Panc1 (cell line): ENCODE measurements around the gene STARD5. TPM values are rescaled to one million over a fixed set of nuclear protein-coding genes. Genes with fewer than 3 reads are reported as not detected.

Experiments
- ATAC-seq: fragments of 200-7000 bp; cut with Tn5 transposase; 2 replicates; pipeline ENCODE4 v1.9.1; 2020; ENCODE audit warnings: mild to moderate bottlenecking, moderate library complexity
- BruUV-seq: library from RNA; stranded (reverse); fragments of 400-500 nt; replicated peaks from 2 replicates; lab custom pipeline; 2021; lab: Mats Ljungman, UMichigan
- CTCF ChIA-PET: fragments of 300-600 bp; sonication (Branson Sonifier 250); formaldehyde crosslinking; loops from one replicate; lab custom pipeline; 2022; ENCODE audit warnings: antibody characterized with exemption; lab: Charles Lee
- POLR2A ChIA-PET: fragments of 300-600 bp; sonication (Branson Sonifier 250); formaldehyde crosslinking; loops from one replicate; lab custom pipeline; 2022; ENCODE audit warnings: antibody characterized with exemption; lab: Charles Lee
- DNase-seq: peaks from one replicate; pipeline ENCODE4 v3.0.0-alpha.2; 2010; ENCODE audit warnings: low read depth, low spot score
- H3K27ac ChIP-seq: 2 replicates; pipeline ENCODE4 v1.5.1; 2011; ENCODE audit warnings: mild to moderate bottlenecking, low read length, inconsistent platforms
- H3K27me3 ChIP-seq: fragments of 200-500 bp; sonication (Bioruptor generic); 2 replicates; pipeline ENCODE4 v1.6.0; 2014; ENCODE audit warnings: low read length, inconsistent platforms; ENCODE audit not compliant: control insufficient read depth, insufficient read depth
- H3K36me3 ChIP-seq: fragments of 200-500 bp; sonication (Bioruptor generic); 2 replicates; pipeline ENCODE4 v1.5.1; 2014; ENCODE audit warnings: inconsistent platforms, mild to moderate bottlenecking, low read length, moderate library complexity; ENCODE audit not compliant: control insufficient read depth, insufficient read depth
- H3K4me1 ChIP-seq: 2 replicates; pipeline ENCODE4 v1.5.1; 2011; ENCODE audit warnings: inconsistent platforms, mild to moderate bottlenecking, low read length, moderate library complexity; ENCODE audit not compliant: control insufficient read depth, insufficient read depth
- H3K4me3 ChIP-seq, 2 experiments: 2 replicates each; pipeline ENCODE4 v1.5.1; 2011 to 2012; ENCODE audit warnings: low read depth in 2 of 2, low read length in 2 of 2, mild to moderate bottlenecking in 2 of 2, inconsistent platforms in 1 of 2, moderate library complexity in 1 of 2
- H3K9me3 ChIP-seq: fragments of 200-500 bp; sonication (Bioruptor generic); 2 replicates; pipeline ENCODE4 v1.5.1; 2014; ENCODE audit warnings: low read depth, mild to moderate bottlenecking, inconsistent platforms, low read length, moderate library complexity; ENCODE audit not compliant: control insufficient read depth, insufficient read depth
- CTCF ChIP-seq: fragments of 450-650 bp; IDR thresholded peaks from 2 replicates; pipeline ENCODE4 v1.5.1; 2017; ENCODE audit warnings: mild to moderate bottlenecking
- POLR2AphosphoS5 ChIP-seq: IDR thresholded peaks from 2 replicates; pipeline ENCODE4 v1.6.1; 2012; ENCODE audit warnings: mild to moderate bottlenecking, low read depth, low read length, moderate library complexity
- REST ChIP-seq, 2 experiments: IDR thresholded peaks; 2 replicates each; pipeline ENCODE4 v1.6.1; 2011 to 2012; ENCODE audit warnings: low read depth in 2 of 2, control low read depth in 1 of 2, low read length in 1 of 2, mild to moderate bottlenecking in 1 of 2, moderate library complexity in 1 of 2; ENCODE audit not compliant: insufficient read depth in 1 of 2
- SIN3A ChIP-seq: IDR thresholded peaks from 2 replicates; pipeline ENCODE4 v1.6.1; 2012; ENCODE audit warnings: low read depth, mild to moderate bottlenecking, low read length, moderate library complexity, borderline replicate concordance; ENCODE audit not compliant: insufficient read depth
- TCF7L2 ChIP-seq: IDR thresholded peaks from 2 replicates; pipeline ENCODE4 v1.6.1; 2011; ENCODE audit warnings: mild to moderate bottlenecking, low read depth, low read length, inconsistent platforms
- in situ Hi-C: cut with HindIII; loops from 2 replicates; pipeline ENCODE4 v1.10.0; 2016; ENCODE audit warnings: low sequenced_read_pairs, low pct_unique_long_range_greater_than_20kb
- intact Hi-C: fragments of 100-400 bp; cut with micrococcal nuclease; formaldehyde crosslinking; loops from one replicate; pipeline ENCODE4 v1.10.0; 2022; ENCODE audit not compliant: unreplicated experiment
- total RNA-seq: library from RNA; stranded (reverse); gene quantifications from one replicate; pipeline ENCODE4 v1.2.1, GENCODE V29; 2021; ENCODE audit not compliant: unreplicated experiment

STARD5 gene
- total RNA-seq, 1 experiment from 2014 or later: 2.9 TPM

GRCh38 chr15:81346611-81347010 lies 22.7 kb upstream of the STARD5 start:
- ChIA-PET CTCF (no interaction called here), POLR2A (no interaction called here)
- TF ChIP-seq SIN3A (no peak), POLR2AphosphoS5 (no peak), REST (IDR thresholded peaks at IDR 0.05; ENCODE audit: insufficient read depth in 1 of 2, low read depth in 2 of 2, low read length in 1 of 2) (no peak), TCF7L2 (no peak), CTCF (no peak)
- no TSS peak for BruUV-seq
- intact Hi-C loops: no loop called here
- ATAC-seq (no peak), DNase-seq (no peak)
- H3K27ac ChIP-seq: no peak overlapping the region
- H3K4me3 ChIP-seq: no peak overlapping the region
- no peaks in the 10 kb centered on the region for H3K9me3 ChIP-seq
- no peaks in the 10 kb centered on the region for H3K36me3 ChIP-seq
- in situ Hi-C loops: no loop called here
- peaks cover 11% of the 10 kb centered on the region; the same call in 1 of the 2 replicates for H3K27me3 ChIP-seq
- H3K4me1 ChIP-seq: no peaks in the 10 kb centered on the region

- Histone ChIP-seq H3K9me3 (no peaks in the 10 kb centered on the region), H3K27me3 (peaks cover 17% of the 10 kb centered on the region), H3K4me1 (peaks cover 5% of the 10 kb centered on the region; the same call in 1 of the 2 replicates), H3K27ac (no peak overlapping the region), H3K4me3 (no peak overlapping the region), H3K36me3 (no peaks in the 10 kb centered on the region)
- ChIA-PET POLR2A (interaction anchor here (0.6 kb wide), 1 partner anchor 209 kb away, joined by 4 read pairs; the partner anchor contains the start of gene CFAP161), CTCF (no interaction called here)
- TF ChIP-seq CTCF: no peak
- intact Hi-C loops (no loop called here), in situ Hi-C loops (no loop called here)
- BruUV-seq: no TSS peak
- no peak for ATAC-seq
- DNase-seq: no peak
Measured at GRCh38 chr15:81343371-81343770, 19.4 kb upstream of the STARD5 start.
